T-helper 22 cell (primary cell): Measurements from ENCODE around the gene ZNF85.
"Not testable (repeated sequence)": the region's sequence is repeated elsewhere in the genome, so short reads cannot be mapped to it uniquely, and the experiment has no call there.

Experiments
- DNase-seq: peaks from one replicate; pipeline ENCODE4 v3.0.0-alpha.2; 2020; ENCODE audit warnings: low read depth

The ZNF85 gene

GRCh38 chr19:20923077-20923871 is at the start of gene ZNF85:
Gene ZNF85, plus strand, starts transcription at chr19:20923251. Its CDS starts 150 bp downstream, at chr19:20923401.
- peak; percentile 80 for DNase-seq

GRCh38 chr19:20879501-20879900 is 43.5 kb upstream of the ZNF85 start:
- no peak for DNase-seq

GRCh38 chr19:20912973-20913372 is 10.1 kb upstream of the ZNF85 start:
- DNase-seq: no peak

- DNase-seq: no peak
These were observed 2.4 kb downstream of the ZNF85 start for GRCh38 chr19:20925481-20925880.

GRCh38 chr19:20926796-20927195 is 3.7 kb downstream of the ZNF85 start:
- DNase-seq: no peak

- no peak for DNase-seq
These were observed 5.3 kb downstream of the ZNF85 start for GRCh38 chr19:20928371-20928770.

GRCh38 chr19:20936322-20936947 is 13.4 kb downstream of the ZNF85 start:
- not testable (repeated sequence) for DNase-seq

GRCh38 chr19:20952561-20953095 is 29.6 kb downstream of the ZNF85 start:
- not testable (repeated sequence) for DNase-seq

- DNase-seq: no peak
These were observed 41.7 kb downstream of the ZNF85 start for GRCh38 chr19:20964798-20965197.

GRCh38 chr19:20968092-20968491 is 45.0 kb downstream of the ZNF85 start:
- DNase-seq: no peak

GRCh38 chr19:20969498-20969897 is 46.4 kb downstream of the ZNF85 start:
- no peak for DNase-seq

GRCh38 chr19:20969898-20970297 is 46.8 kb downstream of the ZNF85 start:
- DNase-seq: no peak

GRCh38 chr19:20992788-20993187 is 69.7 kb downstream of the ZNF85 start:
- not testable (repeated sequence) for DNase-seq

GRCh38 chr19:20999731-21000352 is 76.8 kb downstream of the ZNF85 start:
- DNase-seq: peak; percentile 75
